Skin epidermis (tissue), 12 donors: Measurements from ENCODE around the gene SLC36A1.

Source experiments
- H3K27ac ChIP-seq, 21 experiments: fragments of 200-600 bp; sonication (generic) in 11 of 21; one replicate each; pipeline ENCODE4 v1.5.0; 2020; ENCODE audit warnings: mild to moderate bottlenecking in 3 of 21, inconsistent platforms in 2 of 21, moderate library complexity in 2 of 21
- H3K4me3 ChIP-seq, 7 experiments: fragments of 200-600 bp; sonication (generic) in 2 of 7; one replicate each; pipeline ENCODE4 v1.5.0; 2020; ENCODE audit warnings: inconsistent platforms in 2 of 7, mild to moderate bottlenecking in 2 of 7, moderate library complexity in 1 of 7

SLC36A1 gene

GRCh38 chr5:151450605-151451004, 3.2 kb downstream of the SLC36A1 start:
- no peak overlapping the region for H3K4me3 ChIP-seq

GRCh38 chr5:151451626-151452520, 4.5 kb downstream of the SLC36A1 start:
- Histone ChIP-seq H3K27ac (no peak overlapping the region), H3K4me3 (no peak overlapping the region)

More at GRCh38 chr5:151450605-151451004, 3.2 kb downstream of the SLC36A1 start:
- H3K27ac ChIP-seq, result no peak overlapping the region

- H3K27ac ChIP-seq, result no peak overlapping the region
- H3K4me3 ChIP-seq, result no peak overlapping the region
Measured at GRCh38 chr5:151454166-151454565, 6.8 kb downstream of the SLC36A1 start.

GRCh38 chr5:151454889-151455288, 7.5 kb downstream of the SLC36A1 start:
- no peak overlapping the region for H3K4me3 ChIP-seq

GRCh38 chr5:151456321-151456940, 9.0 kb downstream of the SLC36A1 start:
- Histone ChIP-seq H3K27ac (no peak overlapping the region), H3K4me3 (no peak overlapping the region)

More at GRCh38 chr5:151454889-151455288, 7.5 kb downstream of the SLC36A1 start:
- no peak overlapping the region for H3K27ac ChIP-seq

- H3K27ac ChIP-seq, result no peak overlapping the region
- H3K4me3 ChIP-seq, result no peak overlapping the region
Measured at GRCh38 chr5:151458314-151458713, 10.9 kb downstream of the SLC36A1 start.

GRCh38 chr5:151459680-151460324, 12.4 kb downstream of the SLC36A1 start:
- H3K27ac ChIP-seq, result no peak overlapping the region
- no peak overlapping the region for H3K4me3 ChIP-seq

GRCh38 chr5:151461312-151461711, 13.9 kb downstream of the SLC36A1 start:
- Histone ChIP-seq H3K4me3 (no peak overlapping the region), H3K27ac (no peak overlapping the region)

GRCh38 chr5:151463137-151464029, 16.0 kb downstream of the SLC36A1 start:
- no peak overlapping the region for H3K4me3 ChIP-seq
- H3K27ac ChIP-seq, result no peak overlapping the region

GRCh38 chr5:151464101-151464500, 16.7 kb downstream of the SLC36A1 start:
- Histone ChIP-seq H3K27ac (no peak overlapping the region), H3K4me3 (no peak overlapping the region)

- Histone ChIP-seq H3K4me3 (no peak overlapping the region), H3K27ac (no peak overlapping the region)
Measured at GRCh38 chr5:151465476-151465875, 18.1 kb downstream of the SLC36A1 start.

GRCh38 chr5:151467576-151467975, 20.2 kb downstream of the SLC36A1 start:
- H3K27ac ChIP-seq, result no peak overlapping the region
- no peak overlapping the region for H3K4me3 ChIP-seq

- H3K4me3 ChIP-seq, result no peak overlapping the region
- H3K27ac ChIP-seq, result no peak overlapping the region
Measured at GRCh38 chr5:151469386-151469785, 22.0 kb downstream of the SLC36A1 start.

- no peak overlapping the region for H3K4me3 ChIP-seq
- H3K27ac ChIP-seq, result no peak overlapping the region
Measured at GRCh38 chr5:151469992-151470391, 22.6 kb downstream of the SLC36A1 start.

GRCh38 chr5:151470439-151470838, 23.0 kb downstream of the SLC36A1 start:
- H3K4me3 ChIP-seq, result no peak overlapping the region
- no peak overlapping the region for H3K27ac ChIP-seq

- Histone ChIP-seq H3K4me3 (no peak overlapping the region), H3K27ac (no peak overlapping the region)
Measured at GRCh38 chr5:151471276-151471675, 23.9 kb downstream of the SLC36A1 start.

GRCh38 chr5:151474799-151475198, 27.4 kb downstream of the SLC36A1 start:
- no peak overlapping the region for H3K27ac ChIP-seq
- no peak overlapping the region for H3K4me3 ChIP-seq

GRCh38 chr5:151475388-151475787, 28.0 kb downstream of the SLC36A1 start:
- H3K27ac ChIP-seq, result no peak overlapping the region

GRCh38 chr5:151476016-151476415, 28.6 kb downstream of the SLC36A1 start:
- Histone ChIP-seq H3K4me3 (no peak overlapping the region), H3K27ac (no peak overlapping the region)

More at GRCh38 chr5:151475388-151475787, 28.0 kb downstream of the SLC36A1 start:
- no peak overlapping the region for H3K4me3 ChIP-seq

- H3K4me3 ChIP-seq, result no peak overlapping the region
- H3K27ac ChIP-seq, result no peak overlapping the region
Measured at GRCh38 chr5:151477101-151477500, 29.7 kb downstream of the SLC36A1 start.
